A549 treated with Hydrocortisone at 1 μM for 4 hours (cell line): ENCODE measurements around the gene MBOAT1. TPM values are rescaled to one million over a fixed set of nuclear protein-coding genes. Genes with fewer than 3 reads are reported as not detected.

Experiments
- total RNA-seq: library from RNA; stranded (reverse); fragments of 200-300 nt; extraction: Qiagen RNA extraction; gene quantifications from 5 replicates; pipeline ENCODE4 v1.2.3, GENCODE V29; 2022

MBOAT1 gene
- 2.1 to 3.5 TPM (median 2.2 TPM) in 5 replicates for total RNA-seq

GRCh38 chr6:20212392-20213111 is at the start of gene MBOAT1:
Gene MBOAT1, minus strand, starts transcription at chr6:20212469. Its CDS starts 235 bp downstream, at chr6:20212234.

Other genes with a start within 250 kb of the MBOAT1 start
- gene E2F3, start 189.4 kb upstream of the MBOAT1 start, total RNA-seq = 10.5 to 13.9 TPM (median 11.3 TPM) in 5 replicates